Activated CD8-positive, alpha-beta T cell treated with anti-CD3 and anti-CD28 coated beads, Interleukin-2, amount 10 ng/mL, durations not matched to agents 7 days and 5 days (primary cell): ENCODE data around the gene SRPK1. TPM values are rescaled to one million over a fixed set of nuclear protein-coding genes. Genes with fewer than 3 reads are reported as not detected.

Experiments
- ATAC-seq: fragments of 150-1000 bp; cut with Tn5 transposase; one replicate; pipeline ENCODE4 v1.10.0; 2021; ENCODE audit warnings: moderate library complexity
- CTCF ChIA-PET: fragments of 350-600 bp; sonication (Branson Sonifier 250); formaldehyde crosslinking; loops from one replicate; lab custom pipeline; 2021; ENCODE audit warnings: antibody characterized with exemption; lab: Charles Lee
- POLR2A ChIA-PET: fragments of 350-600 bp; sonication (Branson Sonifier 250); formaldehyde crosslinking; loops from one replicate; lab custom pipeline; 2021; ENCODE audit warnings: antibody characterized with exemption; lab: Charles Lee
- DNase-seq: peaks from one replicate; pipeline ENCODE4 v3.0.0-alpha.2; 2020
- H3K27ac Mint-ChIP-seq: one replicate; pipeline ENCODE4 v1.8.0; 2021; ENCODE audit warnings: mild to moderate bottlenecking, mixed read lengths
- H3K27me3 Mint-ChIP-seq: one replicate; pipeline ENCODE4 v1.8.0; 2021; ENCODE audit warnings: low read depth, mixed read lengths
- H3K36me3 Mint-ChIP-seq: one replicate; pipeline ENCODE4 v1.8.0; 2021; ENCODE audit warnings: low read depth, mixed read lengths
- H3K4me1 Mint-ChIP-seq: one replicate; pipeline ENCODE4 v1.8.0; 2021; ENCODE audit warnings: low read depth, mixed read lengths
- H3K4me3 Mint-ChIP-seq: one replicate; pipeline ENCODE4 v1.8.0; 2021; ENCODE audit warnings: mild to moderate bottlenecking, mixed read lengths
- H3K9me3 Mint-ChIP-seq: one replicate; pipeline ENCODE4 v1.8.0; 2022; ENCODE audit warnings: mixed read lengths; ENCODE audit not compliant: insufficient read depth
- total RNA-seq, 2 experiments: library from RNA; stranded (reverse); gene quantifications; one replicate each; pipeline ENCODE4 v1.2.3, GENCODE V29; 2021

SRPK1 gene
- total RNA-seq, 2 experiments from 2014 or later = 81.2 to 86.3 TPM

DNA sequence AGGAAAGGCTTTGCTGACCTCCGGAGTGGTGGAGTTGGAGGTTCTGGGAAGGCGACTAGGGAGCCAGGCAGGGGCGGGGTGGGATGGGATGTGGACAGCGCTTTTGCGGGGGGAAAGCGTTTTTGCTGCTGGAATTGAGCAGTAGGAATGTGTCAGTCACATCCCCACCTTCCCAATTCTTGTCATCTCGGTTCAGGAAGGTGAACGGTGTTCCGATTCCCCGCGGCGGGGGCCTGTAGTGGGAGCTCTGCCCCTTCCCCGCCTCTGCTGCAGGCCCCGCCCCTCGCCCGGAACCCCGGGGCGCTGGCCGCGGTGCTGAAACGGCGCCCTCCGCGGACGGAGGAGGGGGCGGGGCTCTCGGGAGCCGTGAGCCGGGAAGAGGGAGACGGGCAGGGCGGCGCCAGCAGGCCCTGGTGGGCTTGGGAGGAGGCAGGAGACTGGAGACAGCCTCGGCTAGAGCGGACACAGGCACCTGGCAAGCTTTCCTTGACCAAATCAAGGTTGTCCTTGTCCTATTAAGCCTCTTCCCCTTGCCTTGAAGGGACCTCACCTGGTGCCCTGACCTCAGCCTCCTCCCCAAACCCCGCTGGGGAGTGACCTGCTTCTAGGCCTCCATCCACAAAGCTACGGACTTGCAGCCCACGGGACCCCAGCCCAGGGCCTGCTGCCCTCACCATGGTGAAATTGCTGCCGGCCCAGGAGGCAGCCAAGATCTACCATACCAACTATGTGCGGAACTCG, 115.7 kb downstream of the SRPK1 start, which contains the start of gene LHFPL5:
TSS of gene LHFPL5 (plus strand) at position 357 of the 741 bp plus-strand sequence. CDS start at position 676, 319 bp downstream.
- CTCF ChIA-PET = no interaction called here
- POLR2A ChIA-PET = no interaction called here
- ATAC-seq = peak; percentile 95
- peak; percentile 62 for DNase-seq
- Mint-ChIP-seq H3K4me1 (peaks cover 2% of the 10 kb centered on the region), H3K27me3 (peaks cover 2% of the 10 kb centered on the region), H3K9me3 (no peaks in the 10 kb centered on the region), H3K27ac (no peak within 1 kb of the TSS), H3K36me3 (no peaks in the 10 kb centered on the region), H3K4me3 (no peak within 1 kb of the TSS)

DNA sequence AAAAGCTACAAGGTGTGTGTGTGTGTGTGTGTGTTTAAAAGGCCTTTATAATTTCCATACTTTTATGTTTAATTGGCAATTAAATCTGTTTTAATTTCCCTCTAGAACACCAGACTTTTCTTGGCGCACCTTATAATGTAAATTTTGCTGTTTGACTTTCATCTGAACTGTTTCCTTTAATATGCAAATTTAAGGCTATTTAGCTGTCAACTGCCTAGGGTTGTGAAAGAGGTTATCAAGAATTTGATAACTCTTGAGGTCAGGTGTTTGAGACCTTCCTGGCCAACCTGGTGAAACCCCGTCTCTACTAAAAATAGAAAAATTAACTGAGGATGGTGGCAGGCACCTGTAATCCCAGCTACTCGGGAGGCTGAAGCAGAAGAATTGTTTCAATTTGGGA, 119.8 kb downstream of the SRPK1 start:
- H3K27me3 Mint-ChIP-seq = peaks cover 2% of the 10 kb centered on the region
- CTCF ChIA-PET = no interaction called here
- no peaks in the 10 kb centered on the region for H3K36me3 Mint-ChIP-seq
- H3K4me3 Mint-ChIP-seq = no peak overlapping the region
- no peak overlapping the region for H3K27ac Mint-ChIP-seq
- ATAC-seq (no peak), DNase-seq (no peak)
- H3K4me1 Mint-ChIP-seq = peaks cover 2% of the 10 kb centered on the region
- POLR2A ChIA-PET = no interaction called here
- no peaks in the 10 kb centered on the region for H3K9me3 Mint-ChIP-seq

DNA sequence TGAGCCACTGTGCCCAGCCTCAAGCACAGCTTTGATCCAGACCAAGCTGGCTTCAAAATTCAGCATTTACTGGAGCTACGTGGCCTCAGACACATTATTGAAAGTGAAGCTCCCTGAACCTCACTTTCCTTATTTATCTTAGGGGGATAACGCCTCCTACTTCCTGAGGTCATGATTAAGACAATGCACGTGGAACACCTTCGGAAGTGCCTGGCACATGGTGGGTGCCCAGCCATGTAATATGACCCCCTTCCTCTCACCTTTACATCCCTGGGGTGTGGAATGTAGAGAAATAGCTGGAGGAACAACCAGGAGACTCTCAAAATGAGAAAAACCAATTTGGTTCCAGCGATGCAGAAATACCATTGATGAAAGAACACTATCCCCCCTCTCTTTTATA, 122.2 kb downstream of the SRPK1 start:
- CTCF ChIA-PET = no interaction called here
- Mint-ChIP-seq H3K36me3 (no peaks in the 10 kb centered on the region), H3K9me3 (no peaks in the 10 kb centered on the region), H3K27me3 (no peaks in the 10 kb centered on the region), H3K4me3 (no peak overlapping the region), H3K4me1 (no peaks in the 10 kb centered on the region), H3K27ac (no peak overlapping the region)
- POLR2A ChIA-PET = no interaction called here
- no peak for DNase-seq
- no peak for ATAC-seq

DNA sequence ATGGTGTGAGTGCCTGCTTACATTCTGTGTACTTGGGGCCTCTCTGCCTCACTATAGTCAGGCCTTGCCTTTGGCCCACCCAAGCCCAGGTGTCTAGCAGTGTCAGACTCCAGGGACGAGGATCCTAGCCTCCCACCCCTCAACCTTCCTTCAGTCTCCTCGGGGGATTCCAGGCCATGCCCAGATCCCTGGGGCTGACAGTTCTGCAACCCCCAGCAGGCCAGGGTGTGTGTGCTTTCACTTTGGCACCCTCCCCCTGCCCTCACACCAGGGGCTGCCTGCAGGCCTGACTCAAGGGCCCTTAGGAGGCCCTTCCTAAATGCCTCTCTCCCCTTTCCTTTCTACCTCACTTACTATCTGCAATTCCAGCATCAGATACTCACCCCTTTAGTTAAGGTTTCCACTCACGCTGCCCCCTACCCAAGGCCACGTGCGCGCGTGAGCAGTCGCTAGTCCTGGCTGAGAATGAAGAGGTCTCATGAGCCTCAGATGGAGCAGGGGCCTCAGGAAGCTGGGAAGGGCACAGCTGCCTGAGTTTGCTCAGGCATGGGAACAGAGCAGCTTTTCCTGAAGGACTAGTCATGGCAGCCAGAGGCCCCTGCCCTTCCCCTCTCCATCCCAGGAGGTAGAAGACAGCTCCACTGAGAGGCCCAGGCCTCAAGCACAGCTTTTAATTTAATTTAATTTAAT, 122.9 kb downstream of the SRPK1 start:
- Mint-ChIP-seq H3K9me3 (no peaks in the 10 kb centered on the region), H3K27ac (no peak overlapping the region), H3K4me1 (no peaks in the 10 kb centered on the region), H3K4me3 (no peak overlapping the region), H3K27me3 (no peaks in the 10 kb centered on the region), H3K36me3 (no peaks in the 10 kb centered on the region)
- no peak for DNase-seq
- no peak for ATAC-seq
- POLR2A ChIA-PET = no interaction called here
- CTCF ChIA-PET = no interaction called here

DNA sequence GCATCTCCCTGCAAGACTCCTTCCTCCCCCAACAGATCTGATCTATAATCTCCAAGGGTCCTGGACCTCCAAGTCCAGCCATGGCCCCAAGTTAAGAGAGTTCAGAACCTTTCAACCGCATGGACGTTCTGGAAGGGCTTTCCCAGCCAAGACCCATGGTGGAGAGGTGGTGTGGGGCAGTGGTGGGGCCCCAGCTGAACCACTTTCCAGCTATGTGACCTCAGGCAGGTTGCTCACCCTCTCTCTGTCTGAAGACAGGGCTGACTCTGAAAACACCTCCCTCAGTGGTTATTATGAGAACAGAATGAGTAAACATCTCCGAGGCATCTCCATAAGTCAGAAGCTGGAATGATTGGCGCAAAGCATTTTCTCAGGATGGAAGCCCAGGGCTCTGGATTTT, 124.7 kb downstream of the SRPK1 start:
- Mint-ChIP-seq H3K27me3 (peaks cover 3% of the 10 kb centered on the region), H3K4me3 (no peak overlapping the region), H3K36me3 (no peaks in the 10 kb centered on the region), H3K9me3 (no peaks in the 10 kb centered on the region), H3K4me1 (no peaks in the 10 kb centered on the region), H3K27ac (no peak overlapping the region)
- ChIA-PET CTCF (no interaction called here), POLR2A (no interaction called here)
- ATAC-seq = no peak
- DNase-seq = no peak

DNA sequence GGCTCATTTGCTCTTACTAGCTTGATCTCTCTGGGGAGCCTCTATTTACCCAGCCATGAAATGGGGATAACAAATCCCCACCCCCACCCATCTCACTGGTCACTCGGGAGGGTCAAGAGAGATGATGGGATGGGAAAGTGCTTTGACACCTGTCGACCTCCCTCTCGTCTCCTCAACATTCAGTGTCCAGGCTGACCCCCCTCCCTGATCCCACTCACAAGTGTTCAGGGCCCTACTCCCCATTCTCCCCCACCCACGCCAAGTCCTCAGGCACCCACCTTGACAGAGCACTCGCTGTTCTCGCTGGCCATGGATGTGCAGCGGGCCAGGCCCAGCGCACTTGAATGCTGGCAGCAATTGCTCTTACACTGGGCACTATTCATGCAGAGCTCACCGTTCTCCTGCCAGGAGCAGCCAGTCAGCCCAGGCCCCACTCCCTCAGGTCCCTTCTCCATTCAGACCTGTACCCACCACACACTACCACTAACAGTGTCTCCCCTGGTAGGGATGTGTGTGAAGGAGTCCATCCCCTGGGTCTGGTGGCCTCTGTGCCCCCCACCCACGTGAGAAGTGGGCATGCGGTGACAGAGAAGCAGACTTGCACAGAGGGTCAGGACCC, 125.3 kb downstream of the SRPK1 start:
- Mint-ChIP-seq H3K4me1 (no peaks in the 10 kb centered on the region), H3K4me3 (no peak overlapping the region), H3K27ac (no peak overlapping the region), H3K36me3 (no peaks in the 10 kb centered on the region), H3K27me3 (peaks cover 5% of the 10 kb centered on the region), H3K9me3 (no peaks in the 10 kb centered on the region)
- ATAC-seq = no peak
- CTCF ChIA-PET = no interaction called here
- POLR2A ChIA-PET = no interaction called here
- DNase-seq = no peak

DNA sequence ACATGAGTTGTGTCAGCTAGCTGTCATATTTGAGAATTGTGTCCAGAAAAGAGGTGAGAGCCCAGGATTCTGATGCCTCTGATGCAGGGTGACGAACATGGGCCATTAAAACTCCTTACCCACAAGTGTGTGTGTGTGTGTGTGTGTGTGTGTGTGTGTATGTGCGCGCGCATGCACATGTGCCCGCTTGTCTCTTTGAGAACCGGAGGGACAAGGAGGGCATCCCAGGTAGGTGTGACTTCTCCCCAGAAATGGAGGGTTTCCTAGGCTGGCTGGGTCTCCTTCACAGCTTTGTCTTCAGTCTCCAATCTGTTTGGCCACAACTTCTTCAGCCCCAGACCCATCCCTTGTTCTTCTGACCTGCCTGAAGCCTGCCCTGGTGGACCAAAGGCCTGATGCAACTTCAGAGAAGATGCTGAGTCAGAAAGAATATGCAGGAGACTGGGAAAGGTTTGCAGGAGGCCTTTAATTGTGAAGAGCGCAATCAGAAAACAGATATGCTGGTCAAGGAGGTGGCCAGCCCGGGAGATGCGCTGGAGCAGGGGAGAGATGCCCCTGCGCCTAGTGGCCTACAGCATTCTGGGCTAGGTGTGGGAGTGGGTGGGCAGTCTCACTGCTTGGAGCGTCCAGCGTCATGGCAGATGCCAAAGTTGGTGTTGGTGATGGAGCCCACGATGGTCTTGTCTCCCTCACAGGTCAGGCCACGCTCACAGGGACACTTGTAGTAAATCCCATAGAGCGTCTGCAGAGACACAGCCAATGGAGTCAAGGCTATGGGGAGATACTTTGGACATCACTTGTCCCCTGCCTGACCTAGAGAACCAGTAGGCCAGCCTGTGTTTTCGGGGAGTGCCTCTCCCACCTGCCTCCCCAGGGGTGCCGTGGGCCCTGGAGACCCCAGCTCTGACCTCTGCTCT, 126.1 kb downstream of the SRPK1 start:
- ChIA-PET CTCF (no interaction called here), POLR2A (no interaction called here)
- Mint-ChIP-seq H3K27me3 (peaks cover 9% of the 10 kb centered on the region), H3K4me1 (no peaks in the 10 kb centered on the region), H3K27ac (no peak overlapping the region), H3K4me3 (no peak overlapping the region), H3K9me3 (no peaks in the 10 kb centered on the region), H3K36me3 (no peaks in the 10 kb centered on the region)
- DNase-seq (no peak), ATAC-seq (no peak)

DNA sequence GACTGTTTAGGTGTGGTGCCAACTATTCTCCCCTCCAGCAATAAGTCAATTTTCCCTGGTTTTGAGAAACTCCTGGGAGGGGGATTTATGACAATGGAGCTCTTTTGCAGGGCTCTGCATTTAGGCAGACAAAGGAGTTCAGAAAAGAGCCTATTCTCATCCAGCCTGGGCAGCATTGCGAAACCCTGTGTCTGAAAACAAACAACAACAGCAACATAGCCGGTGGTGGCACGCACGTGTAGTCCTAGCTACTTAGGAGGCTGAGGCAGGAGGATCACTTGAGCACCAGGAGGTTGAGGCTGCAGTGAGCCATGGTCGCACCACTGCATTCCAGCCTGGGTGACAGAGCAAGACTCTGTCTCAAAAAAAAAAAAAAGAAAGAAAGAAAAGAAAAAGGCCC, 130.2 kb downstream of the SRPK1 start:
- DNase-seq (no peak), ATAC-seq (no peak)
- peaks cover 34% of the 10 kb centered on the region for H3K27me3 Mint-ChIP-seq
- H3K4me3 Mint-ChIP-seq = no peak overlapping the region
- H3K36me3 Mint-ChIP-seq = no peaks in the 10 kb centered on the region
- POLR2A ChIA-PET = no interaction called here
- CTCF ChIA-PET = no interaction called here
- H3K4me1 Mint-ChIP-seq = no peaks in the 10 kb centered on the region
- no peaks in the 10 kb centered on the region for H3K9me3 Mint-ChIP-seq
- H3K27ac Mint-ChIP-seq = no peak overlapping the region

DNA sequence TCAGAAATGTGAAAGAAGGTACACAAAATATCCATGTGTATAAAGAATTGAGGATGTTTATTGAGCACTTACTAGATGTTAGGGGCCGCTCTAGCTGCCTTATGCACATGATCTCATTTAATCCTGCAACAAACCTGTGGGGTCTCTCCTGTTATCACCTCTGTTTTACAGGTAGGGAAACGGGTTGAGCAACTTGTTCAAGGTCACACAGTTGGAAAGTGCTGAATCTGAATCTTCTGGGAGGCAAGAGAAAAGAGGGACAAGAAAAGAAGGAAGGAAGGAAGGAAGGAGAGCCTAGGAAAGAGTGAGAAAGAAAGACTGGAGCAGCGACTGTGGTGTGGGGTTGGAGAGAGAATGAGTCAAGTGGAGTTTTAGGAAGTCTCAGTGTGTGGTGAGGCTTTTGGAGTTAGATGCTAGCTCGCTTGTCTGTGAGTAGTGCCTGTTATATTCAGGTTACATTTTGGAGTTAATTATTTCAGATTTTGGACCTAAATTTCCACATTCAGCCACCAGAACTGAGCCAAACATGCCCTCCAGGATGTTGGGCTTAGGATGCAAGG, 132.4 kb downstream of the SRPK1 start:
- no peaks in the 10 kb centered on the region for H3K9me3 Mint-ChIP-seq
- H3K4me3 Mint-ChIP-seq = no peak overlapping the region
- CTCF ChIA-PET = no interaction called here
- no peak overlapping the region for H3K27ac Mint-ChIP-seq
- H3K27me3 Mint-ChIP-seq = peaks cover 46% of the 10 kb centered on the region
- H3K36me3 Mint-ChIP-seq = no peaks in the 10 kb centered on the region
- H3K4me1 Mint-ChIP-seq = no peaks in the 10 kb centered on the region
- DNase-seq = no peak
- POLR2A ChIA-PET = no interaction called here
- no peak for ATAC-seq

DNA sequence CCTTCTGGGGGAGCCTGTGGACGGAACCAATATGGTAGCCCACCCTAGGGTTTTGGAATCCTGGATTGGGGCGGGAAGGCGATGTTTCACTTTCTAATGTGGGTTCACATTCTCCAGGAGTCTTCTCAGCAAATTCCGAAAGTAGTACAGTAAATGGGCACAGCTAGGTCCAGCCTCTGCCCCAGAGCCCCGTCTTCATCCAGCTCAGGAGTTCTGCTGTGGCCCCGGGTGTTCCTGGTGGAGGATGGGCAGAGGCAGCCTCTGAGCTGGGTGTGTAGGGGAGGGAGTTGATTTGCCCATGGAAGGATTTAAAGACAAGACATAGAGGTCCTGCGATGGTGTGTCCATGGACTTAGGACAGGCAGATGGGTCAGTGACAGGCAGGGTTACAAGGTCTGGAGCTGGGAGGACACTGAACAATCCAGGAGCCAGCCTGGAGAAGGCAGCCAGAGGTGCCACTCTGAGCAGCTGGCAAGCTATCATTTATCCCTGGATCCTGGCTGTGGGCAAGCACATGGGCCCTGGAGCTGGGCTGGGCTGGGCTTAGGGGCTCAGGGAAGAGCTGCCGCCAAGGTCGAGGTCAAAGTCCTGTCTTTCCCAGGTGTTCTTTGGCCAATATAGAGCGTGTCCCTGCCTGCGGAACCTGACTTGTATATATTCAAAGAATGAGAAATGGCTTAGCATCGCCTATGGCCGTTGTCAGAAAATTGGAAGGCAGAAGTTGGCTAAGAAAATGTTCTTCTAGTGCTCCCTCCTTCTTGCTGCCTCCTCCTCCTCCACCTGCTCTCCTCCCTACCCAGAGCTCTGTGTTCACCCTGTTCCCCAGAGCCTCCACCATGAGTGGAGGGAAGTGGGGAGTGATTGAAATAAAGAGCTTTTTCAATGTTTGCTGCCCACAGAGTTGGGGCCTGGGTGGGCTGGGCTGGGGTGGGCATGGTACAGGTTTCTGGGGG, 133.4 kb downstream of the SRPK1 start:
- Mint-ChIP-seq H3K4me3 (no peak overlapping the region), H3K4me1 (no peaks in the 10 kb centered on the region), H3K27me3 (peaks cover 43% of the 10 kb centered on the region), H3K27ac (no peak overlapping the region), H3K36me3 (no peaks in the 10 kb centered on the region), H3K9me3 (no peaks in the 10 kb centered on the region)
- no peak for DNase-seq
- CTCF ChIA-PET = no interaction called here
- no peak for ATAC-seq
- POLR2A ChIA-PET = no interaction called here

DNA sequence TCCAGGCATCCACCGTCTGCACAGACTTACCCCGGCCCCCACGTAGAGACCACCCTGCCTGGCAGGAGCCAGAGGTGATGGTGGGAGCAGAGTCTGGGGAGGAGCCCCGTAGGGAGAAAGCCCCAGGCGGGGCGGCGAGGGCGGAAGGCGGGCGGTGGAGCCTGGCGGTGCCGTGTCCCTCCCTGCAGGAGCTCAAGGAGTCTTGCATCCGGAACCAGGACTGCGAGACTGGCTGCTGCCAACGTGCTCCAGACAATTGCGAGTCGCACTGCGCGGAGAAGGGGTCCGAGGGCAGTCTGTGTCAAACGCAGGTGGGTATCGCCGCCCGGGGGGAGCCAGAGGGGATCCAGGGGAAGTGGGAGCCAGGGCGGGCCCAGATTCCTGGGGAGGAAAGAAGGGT, 134.1 kb downstream of the SRPK1 start:
- ATAC-seq (no peak), DNase-seq (no peak)
- H3K27ac Mint-ChIP-seq = no peak overlapping the region
- ChIA-PET POLR2A (no interaction called here), CTCF (no interaction called here)
- H3K36me3 Mint-ChIP-seq = no peaks in the 10 kb centered on the region
- H3K9me3 Mint-ChIP-seq = no peaks in the 10 kb centered on the region
- H3K4me1 Mint-ChIP-seq = no peaks in the 10 kb centered on the region
- H3K27me3 Mint-ChIP-seq = peaks cover 43% of the 10 kb centered on the region
- no peak overlapping the region for H3K4me3 Mint-ChIP-seq
